PC-3 (cell line): ENCODE data around the gene C19orf47. TPM values are rescaled to one million over a fixed set of nuclear protein-coding genes. Genes with fewer than 3 reads are reported as not detected.

Source experiments
- ATAC-seq: fragments of 200-7000 bp; cut with Tn5 transposase; 2 replicates; pipeline ENCODE4 v1.9.1; 2020; ENCODE audit warnings: mild to moderate bottlenecking, moderate library complexity
- BruUV-seq: library from RNA; stranded (reverse); fragments of 400-500 nt; replicated peaks from 2 replicates; lab custom pipeline; 2021; lab: Mats Ljungman, UMichigan
- CTCF ChIA-PET: fragments of 300-600 bp; sonication (Branson Sonifier 250); formaldehyde crosslinking; loops from one replicate; lab custom pipeline; 2022; ENCODE audit warnings: antibody characterized with exemption; lab: Charles Lee
- POLR2A ChIA-PET: fragments of 300-600 bp; sonication (Branson Sonifier 250); formaldehyde crosslinking; loops from one replicate; lab custom pipeline; 2022; ENCODE audit warnings: antibody characterized with exemption; ENCODE audit not compliant: unreplicated experiment; lab: Charles Lee
- DNase-seq: peaks from one replicate; pipeline ENCODE4 v3.0.0-alpha.2; 2015
- H2AFZ ChIP-seq: fragments of 300-600 bp; sonication (generic); 2 replicates; pipeline ENCODE4 v1.6.0; 2016; ENCODE audit warnings: antibody characterized with exemption, low read length
- H3F3A ChIP-seq: fragments of 300-600 bp; sonication (generic); one replicate; pipeline ENCODE4 v1.6.0; 2017; ENCODE audit warnings: antibody characterized with exemption, low read length, control low read depth, mild to moderate bottlenecking; ENCODE audit not compliant: unreplicated experiment
- H3K27ac ChIP-seq: fragments of 300-600 bp; sonication (generic); 2 replicates; pipeline ENCODE4 v1.5.1; 2016; ENCODE audit warnings: mild to moderate bottlenecking, low read length
- H3K27me3 ChIP-seq: fragments of 300-600 bp; sonication (generic); 2 replicates; pipeline ENCODE4 v1.6.1; 2016; ENCODE audit warnings: low read length, mixed read lengths
- H3K36me3 ChIP-seq: fragments of 300-600 bp; sonication (generic); 2 replicates; pipeline ENCODE4 v1.6.1; 2016; ENCODE audit warnings: low read depth, mixed run types, low read length, mixed read lengths
- H3K4me1 ChIP-seq: fragments of 300-600 bp; sonication (generic); 2 replicates; pipeline ENCODE4 v1.5.1; 2016; ENCODE audit warnings: low read length; ENCODE audit not compliant: insufficient read depth
- H3K4me2 ChIP-seq: fragments of 300-600 bp; sonication (generic); 2 replicates; pipeline ENCODE4 v1.6.0; 2016; ENCODE audit warnings: low read length
- H3K4me3 ChIP-seq: fragments of 300-600 bp; sonication (generic); 2 replicates; pipeline ENCODE4 v1.5.1; 2016; ENCODE audit warnings: mild to moderate bottlenecking, low read length, mixed read lengths
- H3K79me2 ChIP-seq: fragments of 300-600 bp; sonication (generic); 2 replicates; pipeline ENCODE4 v1.6.1; 2017; ENCODE audit warnings: low read length, mixed read lengths
- H3K9ac ChIP-seq: fragments of 300-600 bp; sonication (generic); 2 replicates; pipeline ENCODE4 v1.6.0; 2016; ENCODE audit warnings: mild to moderate bottlenecking, low read length
- H3K9me2 ChIP-seq: fragments of 300-600 bp; sonication (generic); replicated peaks from 2 replicates; pipeline ENCODE4 v1.6.1; 2016; ENCODE audit warnings: mixed run types, low read length, mixed read lengths
- H3K9me3 ChIP-seq: fragments of 300-600 bp; sonication (generic); 2 replicates; pipeline ENCODE4 v1.6.1; 2016; ENCODE audit warnings: low read length, mixed read lengths
- H4K20me1 ChIP-seq: fragments of 300-600 bp; sonication (generic); 2 replicates; pipeline ENCODE4 v1.6.1; 2016; ENCODE audit warnings: low read length, mixed read lengths
- CTCF ChIP-seq: fragments of 300-600 bp; sonication (generic); conservative IDR thresholded peaks from 2 replicates; pipeline ENCODE4 v1.5.1; 2017; ENCODE audit warnings: antibody characterized with exemption, low read depth, mild to moderate bottlenecking, low read length
- EZH2 ChIP-seq: fragments of 300-600 bp; sonication (generic); IDR thresholded peaks from one replicate; pipeline ENCODE4 v1.6.1; 2017; ENCODE audit warnings: antibody characterized with exemption, mild to moderate bottlenecking, low read length; ENCODE audit not compliant: unreplicated experiment
- EZH2phosphoT487 ChIP-seq: fragments of 300-600 bp; sonication (generic); IDR thresholded peaks from 2 replicates; pipeline ENCODE4 v1.6.1; 2018; ENCODE audit warnings: mild to moderate bottlenecking, antibody characterized with exemption, low read length, borderline replicate concordance
- intact Hi-C: fragments of 100-400 bp; cut with micrococcal nuclease; formaldehyde crosslinking; loops from 2 replicates; pipeline ENCODE4 v1.9.0; 2023
- total RNA-seq: library from RNA; depleted of rRNA; stranded (reverse); fragments of >200 nt; gene quantifications from 2 replicates; pipeline ENCODE4 v1.2.3, GENCODE V29; 2014

C19orf47 gene
- total RNA-seq, 1 experiment from 2014 or later = 13.9 TPM

GRCh38 chr19:40272261-40272660 lies 75.9 kb downstream of the C19orf47 start:
- H3K36me3 ChIP-seq = no peaks in the 10 kb centered on the region
- no peaks in the 10 kb centered on the region for H3K9me2 ChIP-seq
- intact Hi-C loops = no loop called here
- no TSS peak for BruUV-seq
- no peak overlapping the region for H3K4me2 ChIP-seq
- H3K4me3 ChIP-seq = no peak overlapping the region
- ATAC-seq = no peak
- H3K9me3 ChIP-seq = no peaks in the 10 kb centered on the region
- no peak for TF ChIP-seq CTCF
- TF ChIP-seq EZH2phosphoT487 = no peak
- no peak for TF ChIP-seq EZH2
- ChIA-PET POLR2A (no interaction called here), CTCF (no interaction called here)
- H3K4me1 ChIP-seq = no peaks in the 10 kb centered on the region
- no peak overlapping the region for H3K9ac ChIP-seq
- no peaks in the 10 kb centered on the region for H3F3A ChIP-seq
- no peaks in the 10 kb centered on the region for H4K20me1 ChIP-seq
- H3K27ac ChIP-seq = no peak overlapping the region
- no peak overlapping the region for H2AFZ ChIP-seq
- DNase-seq = no peak
- no peaks in the 10 kb centered on the region for H3K27me3 ChIP-seq
- peaks cover 63% of the 10 kb centered on the region for H3K79me2 ChIP-seq

- Histone ChIP-seq H3K79me2 (peaks cover 58% of the 10 kb centered on the region), H3K9me2 (no peaks in the 10 kb centered on the region), H4K20me1 (no peaks in the 10 kb centered on the region), H3K9ac (no peak overlapping the region), H3K36me3 (no peaks in the 10 kb centered on the region), H3K9me3 (no peaks in the 10 kb centered on the region), H2AFZ (no peak overlapping the region), H3K27me3 (no peaks in the 10 kb centered on the region), H3K4me1 (no peaks in the 10 kb centered on the region), H3K4me3 (no peak overlapping the region), H3K27ac (no peak overlapping the region), H3K4me2 (no peak overlapping the region), H3F3A (no peaks in the 10 kb centered on the region)
- ChIA-PET CTCF (no interaction called here), POLR2A (no interaction called here)
- no peak for ATAC-seq
- DNase-seq = no peak
- intact Hi-C loops = no loop called here
- BruUV-seq = no TSS peak
- TF ChIP-seq CTCF (no peak), EZH2phosphoT487 (no peak), EZH2 (no peak)
Measured at GRCh38 chr19:40271706-40272105, 76.5 kb downstream of the C19orf47 start.

- H4K20me1 ChIP-seq = no peaks in the 10 kb centered on the region
- ATAC-seq (no peak), DNase-seq (no peak)
- ChIA-PET POLR2A (no interaction called here), CTCF (no interaction called here)
- no peaks in the 10 kb centered on the region for H3K9me2 ChIP-seq
- no peaks in the 10 kb centered on the region for H3K27me3 ChIP-seq
- no peak overlapping the region for H3K27ac ChIP-seq
- H3K4me2 ChIP-seq = no peak overlapping the region
- BruUV-seq = no TSS peak
- H3K79me2 ChIP-seq = peaks cover 51% of the 10 kb centered on the region
- no peak for TF ChIP-seq EZH2
- no peak for TF ChIP-seq CTCF
- TF ChIP-seq EZH2phosphoT487 = no peak
- intact Hi-C loops = no loop called here
- no peaks in the 10 kb centered on the region for H3K4me1 ChIP-seq
- no peaks in the 10 kb centered on the region for H3K36me3 ChIP-seq
- H3K9me3 ChIP-seq = no peaks in the 10 kb centered on the region
- no peak overlapping the region for H3K9ac ChIP-seq
- no peak overlapping the region for H2AFZ ChIP-seq
- H3K4me3 ChIP-seq = no peak overlapping the region
- H3F3A ChIP-seq = no peaks in the 10 kb centered on the region
Measured at GRCh38 chr19:40270362-40271089, 77.7 kb downstream of the C19orf47 start.
